Mucosa of descending colon (tissue), 3 donors: Measurements from ENCODE around the gene PDHX. TPM values are rescaled to one million over a fixed set of nuclear protein-coding genes. Genes with fewer than 3 reads are reported as not detected.

ENCODE experiments used
- ATAC-seq: fragments of 200-7000 bp; cut with Tn5 transposase; one replicate; pipeline ENCODE4 v1.9.1; 2020; ENCODE audit warnings: mild to moderate bottlenecking, moderate library complexity
- DNase-seq, 3 donors: peaks; one replicate each; pipeline ENCODE4 v3.0.0-alpha.2; 2020
- H3K36me3 ChIP-seq: fragments of 200-600 bp; one replicate; pipeline ENCODE4 v1.8.0; 2021; ENCODE audit warnings: low read depth, mild to moderate bottlenecking
- H3K4me1 ChIP-seq: fragments of 200-600 bp; one replicate; pipeline ENCODE4 v1.8.0; 2021; ENCODE audit warnings: low read depth, mild to moderate bottlenecking
- H3K4me3 ChIP-seq: fragments of 200-600 bp; one replicate; pipeline ENCODE4 v1.8.0; 2021; ENCODE audit warnings: mild to moderate bottlenecking
- H3K9me3 ChIP-seq: fragments of 200-600 bp; one replicate; pipeline ENCODE4 v1.8.0; 2021; ENCODE audit warnings: mild to moderate bottlenecking
- intact Hi-C, 2 donors: fragments of 100-400 bp; cut with DNase I in 1 of 2; cut with micrococcal nuclease in 1 of 2; formaldehyde crosslinking; loops; one replicate each; pipeline versions ENCODE4 v1.11.0 to v1.11.1; 2022; cut with DNase I, micrococcal nuclease
- total RNA-seq, 3 donors: library from RNA; stranded (reverse); fragmentation: NEBNext Ultra II Directional in 2 of 3; extraction: Animal tissue kit (Norgen Biotek cat#: 25700) in 2 of 3; gene quantifications; one replicate each; pipeline versions ENCODE4 v1.2.1 to v1.2.4, GENCODE V29; 2021 to 2023
- TF ChIP-seq, protein P1 (sequence below): fragments of 200-600 bp; IDR thresholded peaks from one replicate; pipeline ENCODE4 v1.8.0; 2022; ENCODE audit warnings: antibody characterized with exemption, mild to moderate bottlenecking
- donor health status: DM: no; HTN: no; CAD: no; lungs with moderate emphysema.
- donor health status: DM: no; HTN: no; CAD: no.
- donor health status: DM: no; HTN: yes; CAD: no.

The PDHX gene
- total RNA-seq, 3 donors from 2014 or later, result 39.4 to 44.3 (median 42.1) TPM

DNA sequence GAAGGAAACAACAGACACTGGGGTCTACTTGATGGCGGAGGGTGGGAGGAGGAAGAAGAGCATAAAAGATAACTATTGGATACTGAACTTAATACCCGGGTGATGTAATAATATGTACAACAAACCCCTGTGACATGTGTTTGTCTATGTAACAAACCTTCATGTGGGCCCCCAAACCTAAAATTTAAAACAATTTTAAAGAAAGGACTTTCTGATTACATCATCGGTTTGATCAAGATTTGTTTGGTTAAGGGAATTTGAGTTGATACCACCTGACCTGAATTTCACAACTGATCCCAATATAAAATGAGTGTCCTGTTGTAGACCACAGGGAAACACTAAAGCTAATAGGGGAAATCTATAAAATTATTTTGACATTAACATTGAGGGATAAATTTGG lies 34.5 kb upstream of the PDHX start:
- Histone ChIP-seq H3K9me3 (no peaks in the 10 kb centered on the region), H3K4me3 (no peak overlapping the region), H3K4me1 (no peaks in the 10 kb centered on the region), H3K36me3 (no peaks in the 10 kb centered on the region)
- TF ChIP-seq, protein P1, sequence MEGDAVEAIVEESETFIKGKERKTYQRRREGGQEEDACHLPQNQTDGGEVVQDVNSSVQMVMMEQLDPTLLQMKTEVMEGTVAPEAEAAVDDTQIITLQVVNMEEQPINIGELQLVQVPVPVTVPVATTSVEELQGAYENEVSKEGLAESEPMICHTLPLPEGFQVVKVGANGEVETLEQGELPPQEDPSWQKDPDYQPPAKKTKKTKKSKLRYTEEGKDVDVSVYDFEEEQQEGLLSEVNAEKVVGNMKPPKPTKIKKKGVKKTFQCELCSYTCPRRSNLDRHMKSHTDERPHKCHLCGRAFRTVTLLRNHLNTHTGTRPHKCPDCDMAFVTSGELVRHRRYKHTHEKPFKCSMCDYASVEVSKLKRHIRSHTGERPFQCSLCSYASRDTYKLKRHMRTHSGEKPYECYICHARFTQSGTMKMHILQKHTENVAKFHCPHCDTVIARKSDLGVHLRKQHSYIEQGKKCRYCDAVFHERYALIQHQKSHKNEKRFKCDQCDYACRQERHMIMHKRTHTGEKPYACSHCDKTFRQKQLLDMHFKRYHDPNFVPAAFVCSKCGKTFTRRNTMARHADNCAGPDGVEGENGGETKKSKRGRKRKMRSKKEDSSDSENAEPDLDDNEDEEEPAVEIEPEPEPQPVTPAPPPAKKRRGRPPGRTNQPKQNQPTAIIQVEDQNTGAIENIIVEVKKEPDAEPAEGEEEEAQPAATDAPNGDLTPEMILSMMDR, result no peak
- intact Hi-C loops, result no loop called here
- DNase-seq, result no peak
- no peak for ATAC-seq

DNA sequence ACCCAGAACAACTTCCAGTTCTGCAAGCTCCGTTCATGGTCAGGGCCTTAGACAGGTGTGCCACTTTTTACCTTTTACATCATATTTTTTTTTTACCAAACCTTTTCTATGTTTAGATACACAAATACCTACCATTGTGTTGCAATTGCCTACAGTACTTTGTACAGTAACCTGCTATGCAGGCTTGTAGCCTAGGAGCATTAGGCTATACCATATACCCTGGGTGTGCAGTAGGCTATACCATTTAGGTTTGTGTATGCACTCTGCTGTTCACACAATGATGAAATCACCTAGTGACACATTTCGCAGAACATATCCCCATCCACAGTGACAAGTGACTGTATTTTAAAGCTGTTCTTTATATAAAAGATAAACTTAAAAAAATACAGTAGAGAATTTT lies 29.8 kb upstream of the PDHX start:
- H3K36me3 ChIP-seq, result no peaks in the 10 kb centered on the region
- ATAC-seq (peak; percentile 87), DNase-seq (no peak)
- intact Hi-C loops, result no loop called here
- no peaks in the 10 kb centered on the region for H3K9me3 ChIP-seq
- TF ChIP-seq, protein P1, result no peak
- H3K4me3 ChIP-seq, result no peak overlapping the region
- peaks cover 3% of the 10 kb centered on the region for H3K4me1 ChIP-seq

DNA sequence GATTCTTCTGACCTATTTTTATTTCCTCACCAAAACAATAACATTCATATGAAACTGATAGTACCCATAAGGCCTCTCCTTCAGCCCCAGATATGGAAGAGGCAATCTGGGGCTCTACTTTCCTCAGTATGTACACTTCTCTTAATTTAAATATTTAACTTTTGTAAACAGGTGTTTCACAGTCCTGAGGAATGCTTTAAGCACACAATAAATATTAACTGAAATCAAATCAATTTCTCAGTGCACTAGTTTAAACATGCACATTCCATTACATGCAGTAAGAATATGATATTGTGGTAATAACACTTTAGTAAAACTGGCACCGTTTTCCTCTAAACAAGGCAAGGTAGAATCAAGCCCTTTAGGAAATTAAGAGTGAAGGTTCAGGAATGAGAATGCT lies 29.2 kb upstream of the PDHX start:
- no peak overlapping the region for H3K4me3 ChIP-seq
- intact Hi-C loops, result no loop called here
- no peaks in the 10 kb centered on the region for H3K9me3 ChIP-seq
- no peaks in the 10 kb centered on the region for H3K36me3 ChIP-seq
- DNase-seq (no peak), ATAC-seq (no peak)
- TF ChIP-seq, protein P1, result no peak
- H3K4me1 ChIP-seq, result peaks cover 3% of the 10 kb centered on the region

DNA sequence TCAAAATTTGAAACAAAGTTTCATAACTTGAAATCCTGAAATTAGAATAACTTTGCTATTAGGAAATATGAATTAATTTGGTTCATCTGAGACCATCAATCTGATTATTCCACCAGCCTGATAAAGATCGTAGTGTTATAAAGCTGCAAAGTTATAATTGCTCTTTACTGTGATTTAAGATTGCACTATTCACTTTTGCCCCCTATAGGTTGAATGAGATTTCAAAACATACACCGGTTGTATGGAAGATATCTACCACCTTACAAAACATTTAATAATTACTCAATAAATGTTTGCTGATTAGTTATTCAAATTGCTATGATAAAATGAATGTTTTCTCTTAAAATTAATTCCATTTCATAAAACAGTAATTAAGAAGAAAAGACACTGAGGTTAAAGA lies 26.3 kb upstream of the PDHX start:
- TF ChIP-seq, protein P1, result peak; percentile 16
- H3K4me1 ChIP-seq, result peaks cover 3% of the 10 kb centered on the region
- intact Hi-C loops, result loop anchor here in 1 of 2 donors (2.0 kb wide), 1 partner anchor 303 kb away; no protein-coding TSS in a partner anchor
- H3K36me3 ChIP-seq, result no peaks in the 10 kb centered on the region
- no peak overlapping the region for H3K4me3 ChIP-seq
- DNase-seq, result no peak
- peak; percentile 67 for ATAC-seq
- H3K9me3 ChIP-seq, result no peaks in the 10 kb centered on the region

DNA sequence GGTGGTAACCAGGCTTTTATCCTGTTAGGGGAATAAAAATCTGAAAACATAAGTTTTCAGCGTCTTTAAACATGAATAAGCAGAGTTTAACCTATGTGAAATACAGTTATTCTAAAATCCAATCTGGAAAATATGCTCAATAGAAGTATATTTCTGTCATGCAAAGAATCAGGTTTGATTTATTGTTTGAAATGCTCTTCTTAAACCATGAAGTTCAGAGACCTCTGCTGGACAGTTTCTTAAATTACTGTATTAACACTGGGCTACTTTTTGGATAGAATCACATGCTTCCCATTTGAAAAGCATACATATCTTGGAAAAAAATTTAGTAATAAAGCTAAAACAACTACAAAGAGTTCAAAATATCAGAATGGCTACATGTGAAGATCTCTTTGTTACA lies 25.6 kb upstream of the PDHX start:
- intact Hi-C loops, result loop anchor here in 1 of 2 donors (2.0 kb wide), 1 partner anchor 304 kb away; no protein-coding TSS in a partner anchor
- DNase-seq, result peak in 1 of 3 donors; percentile 25
- no peak overlapping the region for H3K4me3 ChIP-seq
- TF ChIP-seq, protein P1, result no peak
- peaks cover 3% of the 10 kb centered on the region for H3K4me1 ChIP-seq
- H3K36me3 ChIP-seq, result no peaks in the 10 kb centered on the region
- ATAC-seq, result peak; percentile 66
- no peaks in the 10 kb centered on the region for H3K9me3 ChIP-seq

DNA sequence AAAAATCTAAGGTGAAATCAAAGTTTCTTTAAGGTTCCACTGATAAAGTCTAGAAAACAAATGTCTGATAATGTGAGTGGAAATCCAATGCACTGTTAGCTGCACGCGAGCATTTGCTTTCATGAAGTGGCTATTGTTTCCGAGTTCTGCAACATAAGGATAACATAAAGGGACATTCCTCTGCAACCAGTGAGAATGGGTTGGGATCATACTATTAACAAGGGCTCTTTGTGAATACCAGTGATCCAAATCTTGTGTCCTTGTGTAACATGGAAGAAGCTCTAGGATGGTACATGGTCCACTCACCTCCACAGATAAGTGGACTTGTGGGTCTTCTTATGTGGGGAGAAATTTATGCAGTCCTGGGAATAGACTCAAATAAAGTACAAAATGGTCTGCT lies 24.8 kb upstream of the PDHX start:
- intact Hi-C loops, result loop anchor here in 1 of 2 donors (2.0 kb wide), 1 partner anchor 305 kb away; no protein-coding TSS in a partner anchor
- ATAC-seq, result no peak
- no peak overlapping the region for H3K4me3 ChIP-seq
- H3K9me3 ChIP-seq, result peaks cover 2% of the 10 kb centered on the region
- no peak for DNase-seq
- peaks cover 3% of the 10 kb centered on the region for H3K4me1 ChIP-seq
- no peaks in the 10 kb centered on the region for H3K36me3 ChIP-seq
- TF ChIP-seq, protein P1, result no peak
